Tibial nerve (tissue), 4 donors: ENCODE measurements around the gene ZMAT3. TPM values are rescaled to one million over a fixed set of nuclear protein-coding genes. Genes with fewer than 3 reads are reported as not detected.

Source experiments
- DNase-seq, 2 donors: peaks; one replicate each; pipeline ENCODE4 v3.0.0-alpha.2; 2019; ENCODE audit warnings: low spot score in 2 of 2
- H3K27ac ChIP-seq, 4 donors: fragments of 200-600 bp; sonication (generic) in 3 of 4; one replicate each; pipeline ENCODE4 v1.5.1; 2017 to 2019; ENCODE audit warnings: mild to moderate bottlenecking in 1 of 4
- H3K27me3 ChIP-seq, 2 donors: fragments of 200-600 bp; sonication (generic) in 1 of 2; one replicate each; pipeline versions ENCODE4 v1.5.1 to v1.6.0; 2017 to 2019
- H3K36me3 ChIP-seq, 3 donors: fragments of 200-600 bp; sonication (generic); one replicate each; pipeline ENCODE4 v1.5.1; 2018 to 2019
- H3K4me1 ChIP-seq, 4 donors: fragments of 200-600 bp; sonication (generic) in 3 of 4; one replicate each; pipeline ENCODE4 v1.5.1; 2017 to 2019
- H3K4me3 ChIP-seq, 4 donors: fragments of 200-600 bp; sonication (generic) in 3 of 4; one replicate each; pipeline ENCODE4 v1.5.1; 2017 to 2019; ENCODE audit warnings: mild to moderate bottlenecking in 1 of 4, moderate library complexity in 1 of 4
- H3K9me3 ChIP-seq, 4 donors: fragments of 200-600 bp; sonication (generic) in 3 of 4; one replicate each; pipeline ENCODE4 v1.5.1; 2017 to 2019
- EP300 ChIP-seq, 2 donors: sonication (generic); formaldehyde crosslinking; IDR thresholded peaks; one replicate each; pipeline ENCODE4 v1.6.1; 2017; ENCODE audit warnings: antibody characterized with exemption in 2 of 2, mild to moderate bottlenecking in 1 of 2
- POLR2A ChIP-seq, 2 donors: fragments of 450-650 bp; IDR thresholded peaks; one replicate each; pipeline ENCODE4 v1.6.1; 2017; ENCODE audit warnings: antibody characterized with exemption in 2 of 2, mild to moderate bottlenecking in 2 of 2, moderate library complexity in 2 of 2
- WGBS, 2 donors: methylation state at CpG; one replicate each; pipeline ENCODE4 v1.1.5; 2018; 5-methylcytosine and 5-hydroxymethylcytosine counted together
- total RNA-seq, 4 donors: library from RNA; depleted of rRNA; stranded (reverse); fragments of >200 nt; gene quantifications; one replicate each; pipeline ENCODE4 v1.1.0, GENCODE V29; 2016
- TF ChIP-seq, protein P1 (sequence below), 5 experiments: fragments of 200-600 bp in 3 of 5; fragments of 450-650 bp in 2 of 5; sonication (generic) in 3 of 5; IDR thresholded peaks; one replicate each; pipeline ENCODE4 v1.5.1; 2016 to 2019; ENCODE audit warnings: antibody characterized with exemption in 5 of 5, mild to moderate bottlenecking in 3 of 5, moderate library complexity in 2 of 5

ZMAT3 gene
- total RNA-seq, 4 donors from 2014 or later: 15.6 to 19.0 (median 16.7) TPM

DNA sequence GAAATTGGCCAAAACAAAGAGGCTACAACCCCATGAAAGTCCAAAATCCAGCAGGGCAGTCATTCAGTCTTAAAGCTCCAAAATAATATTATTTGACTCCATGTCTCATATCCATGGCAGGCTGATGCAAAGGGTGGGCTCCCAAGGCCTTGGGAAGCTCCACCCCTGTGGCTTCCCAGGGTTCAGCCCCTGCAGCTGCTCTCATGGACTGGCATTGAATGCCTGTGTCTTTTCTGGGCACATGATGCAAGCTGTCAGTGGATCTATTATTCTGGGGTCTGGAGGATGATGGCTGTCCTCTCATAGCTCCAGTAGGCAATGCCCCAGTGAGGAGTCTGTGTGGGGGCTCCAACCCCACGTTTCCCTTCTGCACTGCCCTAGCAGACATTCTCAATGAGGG is 81.8 kb downstream of the ZMAT3 start:
- H3K4me3 ChIP-seq: no peak overlapping the region
- no peak for DNase-seq
- peaks cover 0 to 14% (median 0%) of the 10 kb centered on the region in 3 donors for H3K36me3 ChIP-seq
- H3K9me3 ChIP-seq: peaks cover 0 to 52% (median 10%) of the 10 kb centered on the region in 4 donors
- no peaks in the 10 kb centered on the region for H3K27me3 ChIP-seq
- WGBS, 2 donors: 25 to 40% methylated on average over 1 of the region's 1 CpG
- no peaks in the 10 kb centered on the region for H3K4me1 ChIP-seq
- TF ChIP-seq POLR2A (IDR thresholded peaks at IDR 0.05): no peak
- no peak for TF ChIP-seq EP300 (IDR thresholded peaks at IDR 0.05)
- TF ChIP-seq, protein P1, sequence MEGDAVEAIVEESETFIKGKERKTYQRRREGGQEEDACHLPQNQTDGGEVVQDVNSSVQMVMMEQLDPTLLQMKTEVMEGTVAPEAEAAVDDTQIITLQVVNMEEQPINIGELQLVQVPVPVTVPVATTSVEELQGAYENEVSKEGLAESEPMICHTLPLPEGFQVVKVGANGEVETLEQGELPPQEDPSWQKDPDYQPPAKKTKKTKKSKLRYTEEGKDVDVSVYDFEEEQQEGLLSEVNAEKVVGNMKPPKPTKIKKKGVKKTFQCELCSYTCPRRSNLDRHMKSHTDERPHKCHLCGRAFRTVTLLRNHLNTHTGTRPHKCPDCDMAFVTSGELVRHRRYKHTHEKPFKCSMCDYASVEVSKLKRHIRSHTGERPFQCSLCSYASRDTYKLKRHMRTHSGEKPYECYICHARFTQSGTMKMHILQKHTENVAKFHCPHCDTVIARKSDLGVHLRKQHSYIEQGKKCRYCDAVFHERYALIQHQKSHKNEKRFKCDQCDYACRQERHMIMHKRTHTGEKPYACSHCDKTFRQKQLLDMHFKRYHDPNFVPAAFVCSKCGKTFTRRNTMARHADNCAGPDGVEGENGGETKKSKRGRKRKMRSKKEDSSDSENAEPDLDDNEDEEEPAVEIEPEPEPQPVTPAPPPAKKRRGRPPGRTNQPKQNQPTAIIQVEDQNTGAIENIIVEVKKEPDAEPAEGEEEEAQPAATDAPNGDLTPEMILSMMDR (IDR thresholded peaks at IDR 0.05): no peak
- H3K27ac ChIP-seq: no peak overlapping the region

DNA sequence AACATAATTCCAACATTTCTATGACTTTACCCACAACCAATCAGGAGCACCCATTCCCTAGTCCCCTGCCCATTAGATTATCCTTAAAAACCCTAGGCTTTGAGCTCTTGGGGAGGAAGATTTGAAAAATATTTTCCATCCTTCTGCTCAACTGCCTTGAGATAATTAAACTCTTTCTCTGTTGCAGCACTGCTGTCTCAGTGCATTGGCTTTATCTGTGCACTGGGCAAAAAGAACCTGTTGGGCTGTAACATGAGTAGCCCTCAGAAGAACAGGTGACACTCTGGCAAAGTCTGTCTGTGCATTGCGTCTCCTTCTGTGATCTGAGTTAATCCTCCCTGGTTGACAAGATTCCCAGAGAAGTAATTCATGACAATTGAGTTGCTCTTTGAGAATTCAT is 83.9 kb downstream of the ZMAT3 start:
- WGBS, 2 donors: 95 to 100% methylated on average over 1 of the region's 1 CpG
- peaks cover 0 to 59% (median 10%) of the 10 kb centered on the region in 4 donors for H3K9me3 ChIP-seq
- H3K27me3 ChIP-seq: no peaks in the 10 kb centered on the region
- DNase-seq: no peak
- H3K27ac ChIP-seq: no peak overlapping the region
- TF ChIP-seq, protein P1 (IDR thresholded peaks at IDR 0.05): no peak
- TF ChIP-seq POLR2A (IDR thresholded peaks at IDR 0.05) (no peak), EP300 (IDR thresholded peaks at IDR 0.05) (no peak)
- no peak overlapping the region for H3K4me3 ChIP-seq
- H3K4me1 ChIP-seq: no peaks in the 10 kb centered on the region
- H3K36me3 ChIP-seq: peaks cover 0 to 11% (median 0%) of the 10 kb centered on the region in 3 donors

DNA sequence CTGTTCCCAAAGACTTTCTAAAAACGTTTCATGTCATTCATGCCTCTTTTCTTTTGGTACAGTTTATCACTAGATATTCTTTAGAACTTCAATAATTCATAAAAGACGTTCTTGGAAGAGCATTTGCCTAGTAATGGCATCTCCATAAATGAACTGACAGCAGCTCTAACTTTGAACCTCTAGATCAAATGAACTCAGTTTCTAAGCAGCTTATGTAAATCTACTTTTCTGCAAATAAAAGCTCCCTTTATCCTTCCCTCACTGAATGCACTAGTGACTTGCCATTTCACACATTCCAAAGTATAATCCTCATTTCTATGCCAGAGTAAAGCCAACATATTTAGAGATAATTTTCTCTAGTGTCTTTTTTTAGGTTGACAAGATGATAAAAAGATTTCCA is 85.2 kb downstream of the ZMAT3 start:
- peaks cover 0 to 12% (median 0%) of the 10 kb centered on the region in 3 donors for H3K36me3 ChIP-seq
- DNase-seq: no peak
- H3K4me3 ChIP-seq: no peak overlapping the region
- H3K27me3 ChIP-seq: no peaks in the 10 kb centered on the region
- no peaks in the 10 kb centered on the region for H3K4me1 ChIP-seq
- WGBS, 2 donors: 27 to 34% methylated on average over 2 of the region's 2 CpGs
- H3K27ac ChIP-seq: no peak overlapping the region
- H3K9me3 ChIP-seq: peaks cover 0 to 59% (median 10%) of the 10 kb centered on the region in 4 donors
- TF ChIP-seq POLR2A (IDR thresholded peaks at IDR 0.05) (no peak), EP300 (IDR thresholded peaks at IDR 0.05) (no peak)
- TF ChIP-seq, protein P1 (IDR thresholded peaks at IDR 0.05): no peak

DNA sequence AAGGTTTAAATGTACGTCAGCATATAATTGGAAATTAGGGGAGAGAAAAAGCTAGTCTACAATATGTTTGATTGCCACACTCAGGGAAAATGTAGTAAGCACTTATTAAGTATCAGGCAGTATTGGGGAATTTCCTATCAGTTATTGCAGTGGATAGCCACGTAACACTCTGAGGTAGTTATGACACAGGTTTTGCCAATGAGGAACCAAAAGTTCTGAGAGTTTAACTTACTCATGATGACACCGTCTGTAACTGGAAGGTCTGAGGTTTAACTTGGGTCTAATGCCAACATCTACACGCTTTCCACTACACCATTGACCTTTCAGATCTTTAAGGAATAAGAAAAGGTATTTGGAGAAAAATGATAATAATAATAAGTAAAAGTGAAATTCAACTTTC is 89.5 kb downstream of the ZMAT3 start:
- H3K4me3 ChIP-seq: no peak overlapping the region
- peaks cover 0 to 19% (median 0%) of the 10 kb centered on the region in 4 donors for H3K9me3 ChIP-seq
- TF ChIP-seq POLR2A (IDR thresholded peaks at IDR 0.05) (no peak), EP300 (IDR thresholded peaks at IDR 0.05) (no peak)
- TF ChIP-seq, protein P1 (IDR thresholded peaks at IDR 0.05): no peak
- H3K27ac ChIP-seq: no peak overlapping the region
- WGBS, 2 donors: 74 to 78% methylated on average over 4 of the region's 4 CpGs
- H3K4me1 ChIP-seq: no peaks in the 10 kb centered on the region
- no peak for DNase-seq
- peaks cover 0 to 3% (median 0%) of the 10 kb centered on the region in 3 donors for H3K36me3 ChIP-seq
- no peaks in the 10 kb centered on the region for H3K27me3 ChIP-seq

DNA sequence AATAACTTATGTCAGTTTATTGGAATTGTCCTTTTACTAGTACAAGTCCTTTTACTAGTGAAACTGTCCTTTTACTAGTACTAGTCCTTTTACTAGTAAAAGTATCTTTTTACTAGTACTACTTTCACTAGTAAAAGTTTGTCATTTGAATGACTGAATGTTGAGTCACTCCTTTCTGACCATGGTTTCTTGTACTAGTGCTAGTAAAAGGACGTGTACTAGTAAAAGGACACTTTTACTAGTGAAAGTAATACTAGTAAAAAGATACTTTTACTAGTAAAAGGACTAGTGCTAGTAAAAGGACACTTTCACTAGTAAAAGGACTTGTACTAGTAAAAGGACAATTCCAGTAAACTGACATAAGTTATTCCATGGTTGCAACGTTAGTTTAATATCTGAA is 96.3 kb downstream of the ZMAT3 start:
- Histone ChIP-seq H3K36me3 (peaks cover 0 to 4% (median 0%) of the 10 kb centered on the region in 3 donors), H3K27ac (no peak overlapping the region), H3K4me3 (no peak overlapping the region), H3K27me3 (no peaks in the 10 kb centered on the region), H3K4me1 (no peaks in the 10 kb centered on the region), H3K9me3 (peaks cover 0 to 16% (median 0%) of the 10 kb centered on the region in 4 donors)
- 84 to 86% methylated on average over 2 of the region's 2 CpGs for WGBS, 2 donors
- TF ChIP-seq, protein P1 (IDR thresholded peaks at IDR 0.05): no peak
- TF ChIP-seq EP300 (IDR thresholded peaks at IDR 0.05): no peak
- no peak for TF ChIP-seq POLR2A (IDR thresholded peaks at IDR 0.05)
- no peak for DNase-seq
